OCI-LY7 (cell line): ENCODE data around the gene FANCC. TPM values are rescaled to one million over a fixed set of nuclear protein-coding genes. Genes with fewer than 3 reads are reported as not detected.

Experiments used
- BruUV-seq: library from RNA; stranded (reverse); fragments of 400-500 nt; replicated peaks from 2 replicates; lab custom pipeline; 2021; lab: Mats Ljungman, UMichigan
- CTCF ChIA-PET: fragments of 300-600 bp; sonication (Branson Sonifier 250); formaldehyde crosslinking; loops from one replicate; lab custom pipeline; 2022; ENCODE audit warnings: antibody characterized with exemption; ENCODE audit not compliant: unreplicated experiment; lab: Charles Lee
- POLR2A ChIA-PET: fragments of 300-600 bp; sonication (Branson Sonifier 250); formaldehyde crosslinking; loops from one replicate; lab custom pipeline; 2022; ENCODE audit warnings: antibody characterized with exemption; lab: Charles Lee
- DNase-seq: peaks from one replicate; pipeline ENCODE4 v3.0.0-alpha.2; 2015; ENCODE audit warnings: low spot score
- H2AFZ ChIP-seq: fragments of 200-600 bp; sonication (generic), shearing (Covaris generic); 2 replicates; pipeline ENCODE4 v1.6.1; 2014; ENCODE audit warnings: mild to moderate bottlenecking, antibody characterized with exemption, low read length, moderate library complexity
- H3K27ac ChIP-seq: fragments of 200-600 bp; sonication (generic); 2 replicates; pipeline ENCODE4 v1.5.1; 2014; ENCODE audit warnings: mixed run types, low read depth, mild to moderate bottlenecking, moderate library complexity, low read length, inconsistent platforms; ENCODE audit not compliant: poor library complexity, severe bottlenecking
- H3K36me3 ChIP-seq: fragments of 200-600 bp; sonication (generic); 2 replicates; pipeline ENCODE4 v1.6.1; 2014; ENCODE audit warnings: mild to moderate bottlenecking, antibody characterized with exemption, low read length, moderate library complexity, mixed read lengths; ENCODE audit not compliant: insufficient read depth
- H3K4me1 ChIP-seq: fragments of 200-600 bp; sonication (generic); 2 replicates; pipeline ENCODE4 v1.5.1; 2014; ENCODE audit warnings: mild to moderate bottlenecking, low read length; ENCODE audit not compliant: insufficient read depth, poor library complexity, severe bottlenecking
- H3K4me2 ChIP-seq: fragments of 200-600 bp; sonication (generic); 2 replicates; pipeline ENCODE4 v1.6.1; 2014; ENCODE audit warnings: mild to moderate bottlenecking, low read length
- H3K4me3 ChIP-seq: fragments of 200-600 bp; sonication (generic); 2 replicates; pipeline ENCODE4 v1.5.1; 2014; ENCODE audit warnings: mild to moderate bottlenecking, low read depth, low read length; ENCODE audit not compliant: poor library complexity, severe bottlenecking
- H3K79me2 ChIP-seq: fragments of 200-600 bp; sonication (generic); 2 replicates; pipeline ENCODE4 v1.6.1; 2016; ENCODE audit warnings: low read depth, mild to moderate bottlenecking, low read length, moderate library complexity, mixed read lengths; ENCODE audit not compliant: insufficient read depth
- H3K9me2 ChIP-seq: fragments of 200-600 bp; sonication (generic); 2 replicates; pipeline ENCODE4 v1.6.1; 2016; ENCODE audit warnings: mild to moderate bottlenecking, low read length, mixed read lengths; ENCODE audit not compliant: insufficient read depth
- H3K9me3 ChIP-seq: fragments of 200-600 bp; sonication (generic); 2 replicates; pipeline ENCODE4 v1.6.1; 2014; ENCODE audit warnings: mild to moderate bottlenecking, mixed run types, low read length, mixed read lengths
- H4K20me1 ChIP-seq: fragments of 200-600 bp; sonication (generic); 2 replicates; pipeline ENCODE4 v1.6.1; 2014; ENCODE audit warnings: mild to moderate bottlenecking, antibody characterized with exemption, low read length, moderate library complexity, mixed read lengths; ENCODE audit not compliant: insufficient read depth
- CTCF ChIP-seq: fragments of 200-600 bp; sonication (generic); conservative IDR thresholded peaks from 2 replicates; pipeline ENCODE4 v1.5.1; 2014; ENCODE audit warnings: mild to moderate bottlenecking, antibody characterized with exemption, low read length, moderate library complexity, mixed read lengths
- EZH2phosphoT487 ChIP-seq: fragments of 200-600 bp; sonication (generic); IDR thresholded peaks from 2 replicates; pipeline ENCODE4 v1.6.1; 2018; ENCODE audit warnings: low read depth, borderline replicate concordance, mild to moderate bottlenecking, mixed run types, antibody characterized with exemption, low read length, moderate library complexity, mixed read lengths
- intact Hi-C: fragments of 100-400 bp; cut with micrococcal nuclease; formaldehyde crosslinking; loops from one replicate; pipeline ENCODE4 v1.10.0; 2022; ENCODE audit not compliant: unreplicated experiment
- total RNA-seq, 2 experiments: library from RNA; depleted of rRNA in 1 of 2; stranded (reverse); fragments of >200 nt in 1 of 2; shearing (Covaris generic) in 1 of 2; gene quantifications; 2 replicates each; pipeline ENCODE4 v1.2.3, GENCODE V29; 2014 to 2022

FANCC gene
- total RNA-seq, 2 experiments from 2014 or later, result 13.9 to 28.7 TPM

DNA sequence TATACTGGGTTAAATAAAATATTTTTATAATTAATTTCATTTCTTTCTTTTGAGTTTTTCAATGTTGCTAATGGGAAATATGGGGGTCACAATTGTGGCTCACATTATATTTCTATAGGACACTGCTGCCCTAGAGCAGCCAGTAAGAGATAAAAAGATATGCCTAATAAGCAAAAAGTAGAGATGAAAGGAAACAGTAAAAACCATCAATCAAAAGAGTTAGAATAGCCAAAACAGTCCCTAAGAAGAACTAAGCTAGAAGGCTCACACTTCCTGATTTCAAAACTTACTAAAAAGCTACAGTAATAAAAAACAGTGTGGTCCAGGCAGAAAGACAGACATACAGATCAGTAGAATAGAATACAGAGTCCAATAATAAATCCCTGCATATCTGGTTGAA, 104.4 kb downstream of the FANCC start:
- H3K9me3 ChIP-seq, result no peaks in the 10 kb centered on the region
- H3K4me3 ChIP-seq, result no peak overlapping the region
- no peaks in the 10 kb centered on the region for H3K36me3 ChIP-seq
- no peak overlapping the region for H3K4me2 ChIP-seq
- H2AFZ ChIP-seq, result no peak overlapping the region
- H3K4me1 ChIP-seq, result peaks cover 9% of the 10 kb centered on the region
- H3K27ac ChIP-seq, result no peak overlapping the region
- DNase-seq, result no peak
- TF ChIP-seq EZH2phosphoT487 (no peak), CTCF (no peak)
- POLR2A ChIA-PET, result interaction anchor here (0.6 kb wide), 1 partner anchor 1143 kb away, joined by 4 read pairs; no protein-coding TSS in a partner anchor
- intact Hi-C loops, result no loop called here
- CTCF ChIA-PET, result no interaction called here
- H4K20me1 ChIP-seq, result no peaks in the 10 kb centered on the region
- H3K79me2 ChIP-seq, result no peaks in the 10 kb centered on the region
- no TSS peak for BruUV-seq
- H3K9me2 ChIP-seq, result no peaks in the 10 kb centered on the region

- Histone ChIP-seq H3K9me2 (no peaks in the 10 kb centered on the region), H3K79me2 (no peaks in the 10 kb centered on the region), H3K4me2 (no peak overlapping the region), H4K20me1 (no peaks in the 10 kb centered on the region), H3K9me3 (no peaks in the 10 kb centered on the region), H2AFZ (no peak overlapping the region), H3K4me3 (no peak overlapping the region), H3K4me1 (peaks cover 6% of the 10 kb centered on the region), H3K27ac (no peak overlapping the region), H3K36me3 (no peaks in the 10 kb centered on the region)
- no peak for DNase-seq
- ChIA-PET CTCF (no interaction called here), POLR2A (no interaction called here)
- intact Hi-C loops, result no loop called here
- BruUV-seq, result no TSS peak
- TF ChIP-seq CTCF (no peak), EZH2phosphoT487 (no peak)
These were observed 106.5 kb downstream of the FANCC start for GRCh38 chr9:95211028-95211427.

DNA sequence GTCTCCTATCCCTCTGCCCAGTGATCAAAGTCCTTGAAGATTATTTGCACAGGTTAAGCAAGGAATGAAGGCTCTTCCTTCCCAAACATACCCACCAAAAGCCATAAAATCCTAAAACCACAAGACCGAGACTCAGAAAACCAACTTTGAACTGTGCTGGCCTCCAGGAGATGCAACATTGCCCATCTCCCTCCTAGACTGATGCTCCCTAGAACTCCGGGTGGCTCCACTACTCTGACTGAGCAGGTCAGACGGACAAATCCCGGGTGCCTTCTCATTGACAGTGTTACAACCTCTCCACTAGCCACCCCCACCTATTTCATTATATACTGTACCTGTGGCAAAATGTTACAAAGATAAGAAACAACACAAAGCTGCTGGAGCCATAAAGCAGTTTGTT, 110.1 kb downstream of the FANCC start:
- H3K9me3 ChIP-seq, result no peaks in the 10 kb centered on the region
- H3K36me3 ChIP-seq, result no peaks in the 10 kb centered on the region
- H4K20me1 ChIP-seq, result no peaks in the 10 kb centered on the region
- no peak for DNase-seq
- intact Hi-C loops, result no loop called here
- H2AFZ ChIP-seq, result no peak overlapping the region
- no TSS peak for BruUV-seq
- no peaks in the 10 kb centered on the region for H3K4me1 ChIP-seq
- H3K27ac ChIP-seq, result no peak overlapping the region
- no peak overlapping the region for H3K4me3 ChIP-seq
- no peaks in the 10 kb centered on the region for H3K79me2 ChIP-seq
- CTCF ChIA-PET, result no interaction called here
- TF ChIP-seq CTCF (no peak), EZH2phosphoT487 (no peak)
- H3K4me2 ChIP-seq, result no peak overlapping the region
- POLR2A ChIA-PET, result interaction anchor here (0.7 kb wide), 1 partner anchor 1611 kb away, joined by 3 read pairs; no protein-coding TSS in a partner anchor
- no peaks in the 10 kb centered on the region for H3K9me2 ChIP-seq
